HG03469 (cell line): ENCODE data around the gene KNL1.
A peak's percentile ranks its signal among the peaks of the same experiment; 100 is the strongest.
"Not testable (repeated sequence)": the region's sequence is repeated elsewhere in the genome, so short reads cannot be mapped to it uniquely, and the experiment has no call there.

ENCODE experiments used
- ATAC-seq: cut with Tn5 transposase; IDR thresholded peaks from one replicate; pipeline ENCODE4 v1.9.1; 2021; ENCODE audit warnings: mild to moderate bottlenecking, moderate library complexity, moderate number of reproducible peaks; ENCODE audit not compliant: unreplicated experiment

Gene KNL1

GRCh38 chr15:40593588-40594428, at the start of gene KNL1:
Gene KNL1, plus strand, starts transcription at chr15:40594249. Its CDS starts 8,683 bp downstream, at chr15:40602932.
- peak; percentile 39 for ATAC-seq

- no peak for ATAC-seq
Observed at GRCh38 chr15:40545457-40545856, 48.6 kb upstream of the KNL1 start.

- no peak for ATAC-seq
Observed at GRCh38 chr15:40548610-40549009, 45.4 kb upstream of the KNL1 start.

GRCh38 chr15:40549894-40550293, 44.2 kb upstream of the KNL1 start:
- no peak for ATAC-seq

- ATAC-seq: peak; percentile 49
Observed at GRCh38 chr15:40550341-40551037, 43.6 kb upstream of the KNL1 start.

- no peak for ATAC-seq
Observed at GRCh38 chr15:40554161-40554525, 39.9 kb upstream of the KNL1 start.

GRCh38 chr15:40555876-40556275, 38.2 kb upstream of the KNL1 start:
- ATAC-seq: no peak

- no peak for ATAC-seq
Observed at GRCh38 chr15:40558952-40559742, 34.9 kb upstream of the KNL1 start.

- ATAC-seq: no peak
Observed at GRCh38 chr15:40562691-40563090, 31.4 kb upstream of the KNL1 start.

GRCh38 chr15:40563426-40563825, 30.6 kb upstream of the KNL1 start:
- ATAC-seq: no peak

- ATAC-seq: peak; percentile 90
Observed at GRCh38 chr15:40564591-40565332, 29.3 kb upstream of the KNL1 start, which contains the start of gene CCDC32. Gene CCDC32, minus strand, starts transcription at chr15:40565042. Its CDS starts 2,027 bp downstream, at chr15:40563015.

GRCh38 chr15:40565333-40566238, 28.5 kb upstream of the KNL1 start:
- no peak for ATAC-seq

- ATAC-seq: no peak
Observed at GRCh38 chr15:40567111-40567510, 26.9 kb upstream of the KNL1 start.

- no peak for ATAC-seq
Observed at GRCh38 chr15:40569129-40569953, 24.7 kb upstream of the KNL1 start, which contains the start of gene RPUSD2. Gene RPUSD2, plus strand, starts transcription at chr15:40569299. Its CDS starts 39 bp downstream, at chr15:40569338.

- ATAC-seq: no peak
Observed at GRCh38 chr15:40575113-40575512, 18.9 kb upstream of the KNL1 start.

- ATAC-seq: not testable (repeated sequence)
Observed at GRCh38 chr15:40576914-40577313, 17.1 kb upstream of the KNL1 start.

GRCh38 chr15:40578892-40579291, 15.2 kb upstream of the KNL1 start:
- ATAC-seq: no peak

- not testable (repeated sequence) for ATAC-seq
Observed at GRCh38 chr15:40581796-40582195, 12.3 kb upstream of the KNL1 start.
